Epidermal melanocyte (primary cell): ENCODE data around the gene KRTAP19-3.
"Not testable (repeated sequence)": the region's sequence is repeated elsewhere in the genome, so short reads cannot be mapped to it uniquely, and the experiment has no call there.

Experiments used
- DNase-seq: peaks from one replicate; pipeline ENCODE4 v3.0.0; 2011; ENCODE audit warnings: low spot score; ENCODE audit not compliant: insufficient read length

The KRTAP19-3 gene

GRCh38 chr21:30491963-30492428, at the start of gene KRTAP19-3:
KRTAP19-3 (minus strand) TSS chr21:30492013; CDS start chr21:30491957, 56 bp downstream.
- no peak for DNase-seq

- no peak for DNase-seq
Observed at GRCh38 chr21:30518876-30519275, 27.1 kb upstream of the KRTAP19-3 start.

- no peak for DNase-seq
Observed at GRCh38 chr21:30515681-30516080, 23.9 kb upstream of the KRTAP19-3 start.

- not testable (repeated sequence) for DNase-seq
Observed at GRCh38 chr21:30505621-30506205, 13.9 kb upstream of the KRTAP19-3 start.

- no peak for DNase-seq
Observed at GRCh38 chr21:30502041-30502440, 10.2 kb upstream of the KRTAP19-3 start, which contains the start of gene KRTAP19-5. KRTAP19-5 (minus strand) TSS chr21:30502141; CDS start chr21:30502090, 51 bp downstream.

GRCh38 chr21:30497065-30497464, 5.3 kb upstream of the KRTAP19-3 start, which contains the start of gene KRTAP19-4:
KRTAP19-4 (minus strand) TSS chr21:30497165; CDS start chr21:30497110, 55 bp downstream.
- no peak for DNase-seq

- no peak for DNase-seq
Observed at GRCh38 chr21:30487336-30487735, 4.5 kb downstream of the KRTAP19-3 start, which contains the start of gene KRTAP19-2. KRTAP19-2 (minus strand) TSS chr21:30487436; CDS start chr21:30487348, 88 bp downstream.

- no peak for DNase-seq
Observed at GRCh38 chr21:30486180-30486579, 5.6 kb downstream of the KRTAP19-3 start.

- no peak for DNase-seq
Observed at GRCh38 chr21:30482130-30482529, 9.7 kb downstream of the KRTAP19-3 start.

GRCh38 chr21:30480145-30480544, 11.7 kb downstream of the KRTAP19-3 start, which contains the start of gene KRTAP19-1:
KRTAP19-1 (minus strand) TSS chr21:30480367; CDS start chr21:30480317, 50 bp downstream.
- DNase-seq: no peak

GRCh38 chr21:30479259-30479658, 12.6 kb downstream of the KRTAP19-3 start:
- DNase-seq: no peak

- DNase-seq: no peak
Observed at GRCh38 chr21:30478004-30478403, 13.8 kb downstream of the KRTAP19-3 start.

- no peak for DNase-seq
Observed at GRCh38 chr21:30468900-30469714, 22.7 kb downstream of the KRTAP19-3 start.

GRCh38 chr21:30463713-30464112, 28.1 kb downstream of the KRTAP19-3 start:
- no peak for DNase-seq

- no peak for DNase-seq
Observed at GRCh38 chr21:30448514-30448913, 43.3 kb downstream of the KRTAP19-3 start.

- DNase-seq: no peak
Observed at GRCh38 chr21:30447056-30447455, 44.8 kb downstream of the KRTAP19-3 start.

- no peak for DNase-seq
Observed at GRCh38 chr21:30444204-30444603, 47.6 kb downstream of the KRTAP19-3 start.

- no peak for DNase-seq
Observed at GRCh38 chr21:30443226-30443625, 48.6 kb downstream of the KRTAP19-3 start.
